ENCODE data around the gene LIX1L.

GRCh38 chr1:145944532-145944931 is 13.3 kb downstream of the LIX1L start:
- TF ChIP-seq, protein P1, sequence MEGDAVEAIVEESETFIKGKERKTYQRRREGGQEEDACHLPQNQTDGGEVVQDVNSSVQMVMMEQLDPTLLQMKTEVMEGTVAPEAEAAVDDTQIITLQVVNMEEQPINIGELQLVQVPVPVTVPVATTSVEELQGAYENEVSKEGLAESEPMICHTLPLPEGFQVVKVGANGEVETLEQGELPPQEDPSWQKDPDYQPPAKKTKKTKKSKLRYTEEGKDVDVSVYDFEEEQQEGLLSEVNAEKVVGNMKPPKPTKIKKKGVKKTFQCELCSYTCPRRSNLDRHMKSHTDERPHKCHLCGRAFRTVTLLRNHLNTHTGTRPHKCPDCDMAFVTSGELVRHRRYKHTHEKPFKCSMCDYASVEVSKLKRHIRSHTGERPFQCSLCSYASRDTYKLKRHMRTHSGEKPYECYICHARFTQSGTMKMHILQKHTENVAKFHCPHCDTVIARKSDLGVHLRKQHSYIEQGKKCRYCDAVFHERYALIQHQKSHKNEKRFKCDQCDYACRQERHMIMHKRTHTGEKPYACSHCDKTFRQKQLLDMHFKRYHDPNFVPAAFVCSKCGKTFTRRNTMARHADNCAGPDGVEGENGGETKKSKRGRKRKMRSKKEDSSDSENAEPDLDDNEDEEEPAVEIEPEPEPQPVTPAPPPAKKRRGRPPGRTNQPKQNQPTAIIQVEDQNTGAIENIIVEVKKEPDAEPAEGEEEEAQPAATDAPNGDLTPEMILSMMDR (IDR thresholded peaks at IDR 0.05) = no peak
- TF ChIP-seq POLR2A (IDR thresholded peaks at IDR 0.05) = no peak
- no peak for TF ChIP-seq POLR2AphosphoS5 (IDR thresholded peaks at IDR 0.05)
- no peak for TF ChIP-seq EP300 (IDR thresholded peaks at IDR 0.05)
